ENCODE measurements around the gene PTPRN2. TPM values are rescaled to one million over a fixed set of nuclear protein-coding genes. Genes with fewer than 3 reads are reported as not detected.

Gene PTPRN2
- total RNA-seq, 2 experiments from 2014 or later, result 7.0 to 7.2 TPM

DNA sequence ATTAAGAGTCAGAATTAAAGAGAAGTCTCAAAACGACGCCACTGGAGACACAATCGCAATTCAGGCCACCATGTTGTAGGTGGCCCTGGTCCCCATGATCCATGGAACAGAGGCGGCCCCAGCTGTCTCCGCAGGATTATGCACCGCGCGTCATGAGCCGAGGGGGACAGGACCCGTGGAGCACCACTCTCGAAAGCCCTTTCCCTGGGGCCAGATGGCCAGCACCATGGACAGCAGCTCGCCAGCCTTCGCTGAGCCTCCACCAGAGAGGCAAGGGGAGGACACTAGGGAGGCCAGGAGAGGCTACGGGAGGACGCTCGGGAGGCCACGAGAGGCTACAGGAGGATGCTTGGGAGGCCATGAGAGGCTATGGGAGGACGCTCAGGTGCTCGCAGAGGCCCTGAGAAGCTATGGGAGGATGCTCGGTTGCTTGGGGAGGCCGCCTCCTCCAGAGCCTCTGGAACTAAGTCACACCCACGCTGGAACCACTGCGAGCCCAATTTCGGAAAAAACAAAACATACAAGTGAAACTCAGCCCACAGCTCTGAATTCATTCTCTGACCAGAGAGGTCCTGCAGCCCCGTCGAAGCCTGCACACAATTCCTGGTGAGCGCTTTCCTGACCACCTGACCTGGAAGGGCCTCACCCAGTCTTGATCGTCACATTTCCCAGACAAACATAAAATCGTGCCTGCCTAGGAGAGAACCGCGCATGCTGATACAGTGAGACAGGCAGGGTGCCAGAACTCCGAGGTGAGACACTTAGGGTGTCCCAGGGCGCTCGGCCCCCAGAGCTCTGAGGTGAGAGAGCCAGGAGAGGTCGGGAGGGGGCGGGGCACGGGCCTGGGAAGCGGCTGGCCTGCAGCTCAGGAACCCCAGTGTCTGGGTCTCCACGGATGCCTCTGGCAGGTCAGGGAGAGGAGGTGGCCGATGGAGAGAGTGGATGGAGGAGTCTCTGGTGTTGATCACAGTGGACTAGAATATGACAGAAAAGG is 224.4 kb downstream of the PTPRN2 start:
- H3K4me3 Mint-ChIP-seq, result no peak overlapping the region
- H3K9me3 Mint-ChIP-seq (ENCODE audit: insufficient read depth), result no peaks in the 10 kb centered on the region
- H3K36me3 Mint-ChIP-seq (ENCODE audit: low read depth), result no peaks in the 10 kb centered on the region
- H3K27ac Mint-ChIP-seq, result no peak overlapping the region
- no peaks in the 10 kb centered on the region for H3K27me3 Mint-ChIP-seq (ENCODE audit: low read depth)
- DNase-seq (no peak), ATAC-seq (no peak)
- POLR2A ChIA-PET, result no interaction called here
- H3K4me1 Mint-ChIP-seq (ENCODE audit: low read depth), result no peaks in the 10 kb centered on the region
- CTCF ChIA-PET, result no interaction called here

DNA sequence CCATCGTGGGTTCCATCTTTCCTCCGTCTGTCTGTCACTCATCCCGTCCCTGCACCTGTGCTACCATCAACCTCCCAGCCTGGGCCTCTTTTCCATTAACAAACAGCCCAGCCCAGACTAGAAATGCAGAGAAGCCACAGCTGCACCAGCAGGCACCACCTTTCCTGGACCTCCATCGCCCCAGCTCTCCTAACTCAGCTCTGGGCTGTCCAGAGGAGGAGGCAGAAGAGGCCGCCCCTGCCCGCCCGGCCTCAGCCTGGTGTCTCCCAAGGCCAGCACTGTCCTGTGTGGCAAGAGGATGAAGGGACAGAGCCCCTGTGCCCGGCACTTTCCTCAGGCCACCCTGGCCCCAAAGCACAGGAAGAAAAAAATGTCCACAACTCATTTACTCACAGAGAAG is 225.6 kb downstream of the PTPRN2 start:
- no peak overlapping the region for H3K4me3 Mint-ChIP-seq
- no peak overlapping the region for H3K27ac Mint-ChIP-seq
- no peaks in the 10 kb centered on the region for H3K9me3 Mint-ChIP-seq (ENCODE audit: insufficient read depth)
- H3K36me3 Mint-ChIP-seq (ENCODE audit: low read depth), result no peaks in the 10 kb centered on the region
- H3K27me3 Mint-ChIP-seq (ENCODE audit: low read depth), result no peaks in the 10 kb centered on the region
- no peaks in the 10 kb centered on the region for H3K4me1 Mint-ChIP-seq (ENCODE audit: low read depth)
- DNase-seq (no peak), ATAC-seq (no peak)
- ChIA-PET POLR2A (no interaction called here), CTCF (no interaction called here)

DNA sequence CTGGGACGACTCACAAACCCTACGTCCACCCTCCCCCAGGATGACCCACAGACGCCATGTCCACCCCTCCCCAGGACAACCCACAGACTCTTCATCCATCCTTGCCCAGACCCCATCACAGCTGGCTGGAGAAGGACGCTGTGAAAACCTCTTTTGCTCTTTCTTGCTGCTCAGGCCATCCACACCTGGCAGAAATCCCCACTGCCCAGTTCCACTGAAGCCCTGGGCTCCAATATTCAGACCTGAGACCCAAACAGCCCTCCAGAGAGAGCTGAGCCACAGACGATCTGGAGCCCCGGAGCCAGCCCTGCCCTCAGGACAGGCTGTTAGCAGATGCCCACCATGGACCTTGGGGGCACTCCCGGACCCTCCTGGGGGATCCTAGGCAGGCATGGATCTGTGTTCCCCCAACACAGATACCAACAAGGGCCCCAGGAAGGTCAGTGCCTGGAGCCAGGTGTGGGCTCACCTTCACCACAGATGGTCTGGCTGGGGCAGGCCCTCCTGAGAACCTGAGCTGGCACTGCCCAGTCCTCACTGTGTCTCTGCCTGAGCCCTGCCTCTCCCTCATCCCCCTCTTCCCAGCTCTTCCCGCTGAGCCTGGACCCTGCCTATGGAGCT is 226.2 kb downstream of the PTPRN2 start:
- no peaks in the 10 kb centered on the region for H3K27me3 Mint-ChIP-seq (ENCODE audit: low read depth)
- no peaks in the 10 kb centered on the region for H3K36me3 Mint-ChIP-seq (ENCODE audit: low read depth)
- DNase-seq (no peak), ATAC-seq (no peak)
- no peaks in the 10 kb centered on the region for H3K4me1 Mint-ChIP-seq (ENCODE audit: low read depth)
- H3K4me3 Mint-ChIP-seq, result no peak overlapping the region
- CTCF ChIA-PET, result no interaction called here
- no peak overlapping the region for H3K27ac Mint-ChIP-seq
- POLR2A ChIA-PET, result no interaction called here
- H3K9me3 Mint-ChIP-seq (ENCODE audit: insufficient read depth), result no peaks in the 10 kb centered on the region

DNA sequence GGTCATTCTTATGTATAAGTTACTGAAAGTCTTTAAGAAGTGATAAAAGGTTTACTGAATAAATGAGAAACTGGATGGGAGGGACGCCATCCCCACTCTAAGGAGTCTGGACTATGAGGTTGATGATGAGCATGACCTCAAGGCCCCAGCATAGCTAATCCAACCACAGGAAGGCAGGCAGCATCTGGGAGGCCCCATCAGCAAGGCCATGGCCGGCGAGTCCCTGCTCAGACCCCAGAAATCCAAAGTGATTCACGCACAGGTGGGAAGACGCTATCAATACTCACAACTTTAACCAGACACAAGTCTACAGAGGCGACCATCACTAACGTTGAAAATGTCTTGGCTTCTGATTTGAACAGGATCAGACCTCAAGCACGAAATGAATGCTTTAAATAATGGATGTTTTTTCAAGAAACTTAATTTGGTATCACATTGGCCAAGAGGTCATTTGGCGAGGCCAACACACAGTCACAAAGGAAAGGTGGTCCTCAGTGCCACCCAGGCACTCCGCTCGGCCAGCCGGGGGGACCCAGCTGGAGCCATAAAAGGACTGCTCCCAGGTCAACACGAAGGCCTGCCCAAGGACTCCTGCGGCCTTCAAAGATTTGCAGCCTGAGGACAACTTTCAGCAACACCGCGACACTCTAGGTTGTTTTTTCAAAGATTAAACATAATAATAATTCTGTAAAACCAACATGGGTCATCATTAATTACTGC is 228.5 kb downstream of the PTPRN2 start:
- Mint-ChIP-seq H3K27ac (no peak overlapping the region), H3K27me3 (ENCODE audit: low read depth) (no peaks in the 10 kb centered on the region), H3K9me3 (ENCODE audit: insufficient read depth) (peaks cover 2% of the 10 kb centered on the region), H3K4me1 (ENCODE audit: low read depth) (no peaks in the 10 kb centered on the region), H3K4me3 (no peak overlapping the region), H3K36me3 (ENCODE audit: low read depth) (no peaks in the 10 kb centered on the region)
- CTCF ChIA-PET, result no interaction called here
- DNase-seq (peak; percentile 3), ATAC-seq (no peak)
- POLR2A ChIA-PET, result no interaction called here

DNA sequence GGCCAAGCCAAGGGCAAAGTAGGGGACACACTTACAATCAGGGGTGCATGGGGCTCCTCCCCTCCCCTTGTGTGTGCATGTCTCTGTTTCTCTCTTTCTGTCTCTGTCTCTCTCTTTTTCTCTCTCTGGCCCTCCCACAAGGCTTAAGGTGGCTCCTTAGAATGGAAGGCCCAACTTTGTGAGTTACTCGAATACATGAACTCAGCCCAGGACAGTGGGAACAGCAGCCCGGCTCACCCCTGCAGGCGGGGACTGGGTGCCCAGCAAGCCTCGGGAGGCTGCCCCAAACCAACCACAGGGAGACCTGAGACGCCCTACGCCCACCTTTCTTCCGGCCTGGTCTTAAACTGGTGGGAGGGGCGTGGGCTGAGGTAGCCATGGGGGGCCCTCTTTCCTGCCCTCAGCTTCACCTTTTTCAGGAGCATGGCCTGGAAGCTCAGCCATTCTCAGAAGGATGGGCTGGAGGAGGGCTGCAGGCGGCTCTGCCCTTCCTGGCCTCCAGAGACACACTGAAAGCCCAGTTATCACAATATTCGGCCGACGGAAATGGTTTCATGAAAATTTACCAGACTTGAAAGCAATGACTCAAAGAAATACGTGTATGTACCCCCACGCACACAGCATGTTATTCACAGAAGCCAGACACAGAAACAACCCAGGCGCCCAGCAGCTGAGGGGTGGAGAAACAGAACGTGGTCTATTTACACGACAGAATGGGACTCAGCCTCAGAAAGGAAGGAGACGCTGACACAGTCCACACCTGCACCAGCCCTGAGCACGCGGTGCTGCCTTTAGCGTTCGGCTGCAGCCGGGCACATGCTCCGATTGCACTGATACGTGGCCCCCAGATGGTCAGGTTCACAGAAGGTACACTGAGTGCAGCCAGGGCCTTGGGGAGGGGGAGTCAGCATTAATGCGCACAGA is 229.5 kb downstream of the PTPRN2 start:
- no peaks in the 10 kb centered on the region for H3K36me3 Mint-ChIP-seq (ENCODE audit: low read depth)
- POLR2A ChIA-PET, result no interaction called here
- H3K9me3 Mint-ChIP-seq (ENCODE audit: insufficient read depth), result peaks cover 4% of the 10 kb centered on the region
- H3K27me3 Mint-ChIP-seq (ENCODE audit: low read depth), result no peaks in the 10 kb centered on the region
- no peak for ATAC-seq
- H3K4me3 Mint-ChIP-seq, result no peak overlapping the region
- CTCF ChIA-PET, result no interaction called here
- peak; percentile 9 for DNase-seq
- no peaks in the 10 kb centered on the region for H3K4me1 Mint-ChIP-seq (ENCODE audit: low read depth)
- H3K27ac Mint-ChIP-seq, result no peak overlapping the region

DNA sequence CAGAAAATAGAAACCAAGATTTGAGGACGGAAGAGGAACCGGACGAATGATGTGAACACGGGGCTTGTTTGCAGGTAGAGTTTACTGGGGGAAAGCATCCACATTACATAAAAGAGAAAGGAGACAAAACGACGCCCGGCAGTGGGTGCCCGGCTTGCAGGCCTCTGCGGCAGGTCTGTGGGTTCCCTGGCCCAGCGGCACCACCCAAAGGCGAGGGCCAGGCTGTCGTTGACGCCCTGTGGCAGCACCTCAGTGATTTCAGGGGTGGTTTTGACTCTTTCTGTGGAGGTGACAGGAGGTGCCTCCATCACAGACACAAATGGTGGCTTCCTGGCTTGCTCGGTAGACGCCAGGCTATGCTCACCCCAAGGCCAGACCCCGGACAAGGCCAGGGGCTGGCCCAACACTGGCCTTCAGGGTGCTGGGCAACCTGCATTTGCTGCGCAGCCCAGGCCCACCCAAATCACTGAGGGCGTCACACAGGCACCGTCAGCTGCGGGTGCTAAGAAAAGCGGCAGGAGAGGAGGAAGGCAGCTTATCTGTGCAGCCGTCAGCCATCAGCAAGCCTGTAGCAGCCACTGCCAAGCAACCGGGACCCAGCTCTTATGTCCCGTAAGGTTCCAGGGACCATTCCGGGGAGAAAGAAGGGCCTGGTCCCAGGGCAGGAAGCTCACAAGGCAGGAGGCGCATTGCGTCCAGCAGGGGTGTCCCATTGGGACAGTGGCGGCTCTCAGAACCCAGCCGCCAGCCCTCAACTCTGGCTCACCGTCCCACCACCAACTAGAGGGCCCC is 230.3 kb downstream of the PTPRN2 start:
- no peaks in the 10 kb centered on the region for H3K36me3 Mint-ChIP-seq (ENCODE audit: low read depth)
- H3K4me3 Mint-ChIP-seq, result no peak overlapping the region
- no peaks in the 10 kb centered on the region for H3K4me1 Mint-ChIP-seq (ENCODE audit: low read depth)
- H3K9me3 Mint-ChIP-seq (ENCODE audit: insufficient read depth), result peaks cover 4% of the 10 kb centered on the region
- H3K27me3 Mint-ChIP-seq (ENCODE audit: low read depth), result no peaks in the 10 kb centered on the region
- POLR2A ChIA-PET, result no interaction called here
- CTCF ChIA-PET, result no interaction called here
- ATAC-seq, result no peak
- no peak overlapping the region for H3K27ac Mint-ChIP-seq
- peak; percentile 6 for DNase-seq

DNA sequence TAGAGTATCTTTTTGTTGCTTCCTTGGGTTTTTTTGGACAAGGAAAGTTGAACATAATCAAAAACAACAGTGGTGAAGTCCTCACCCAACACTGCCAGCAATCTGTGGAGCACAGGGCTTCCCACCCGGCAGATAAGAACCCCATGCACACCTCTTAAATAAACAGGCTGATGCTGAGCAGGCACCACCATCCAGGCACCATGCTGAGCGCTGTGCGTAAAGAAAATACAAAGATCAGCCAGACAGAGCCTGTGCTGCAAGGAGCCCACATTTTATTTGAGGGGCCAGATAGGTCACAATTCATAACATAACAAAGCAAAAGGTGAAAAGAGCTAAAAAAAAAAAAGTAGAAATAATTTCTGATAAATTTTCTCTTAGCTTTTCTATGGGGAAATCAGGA is 231.2 kb downstream of the PTPRN2 start:
- Mint-ChIP-seq H3K27ac (no peak overlapping the region), H3K4me3 (no peak overlapping the region), H3K27me3 (ENCODE audit: low read depth) (no peaks in the 10 kb centered on the region), H3K4me1 (ENCODE audit: low read depth) (no peaks in the 10 kb centered on the region), H3K9me3 (ENCODE audit: insufficient read depth) (peaks cover 4% of the 10 kb centered on the region), H3K36me3 (ENCODE audit: low read depth) (no peaks in the 10 kb centered on the region)
- ChIA-PET POLR2A (no interaction called here), CTCF (no interaction called here)
- ATAC-seq (no peak), DNase-seq (no peak)

DNA sequence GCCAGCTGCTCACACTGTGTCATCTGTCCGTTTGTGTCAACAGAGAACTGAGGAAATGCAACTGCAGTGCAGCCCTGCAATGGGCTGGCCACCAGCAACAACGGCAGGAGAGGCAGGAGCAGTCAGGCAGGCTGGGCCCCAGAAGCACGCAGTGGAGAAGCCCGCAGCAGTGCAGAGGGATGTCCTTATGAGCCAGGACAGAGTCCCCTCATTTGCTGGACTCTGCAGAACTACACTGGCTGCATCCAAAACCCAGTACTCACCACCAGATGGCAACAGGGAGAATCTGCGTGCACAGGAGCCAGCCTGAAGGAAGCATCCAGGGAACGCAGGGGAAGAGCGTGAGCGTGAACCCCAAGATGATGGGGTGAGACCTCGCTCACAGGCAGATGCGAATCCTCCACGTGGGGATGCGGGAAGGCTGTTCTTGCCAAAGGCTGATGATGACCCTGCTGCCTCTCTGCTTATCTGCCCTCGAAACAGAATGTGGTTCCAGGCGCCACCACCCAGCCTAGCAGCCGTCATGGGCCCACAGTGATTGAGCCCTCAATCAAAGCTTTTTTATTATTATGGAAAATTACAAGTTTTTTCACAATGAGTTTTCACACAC is 232.1 kb downstream of the PTPRN2 start:
- H3K27me3 Mint-ChIP-seq (ENCODE audit: low read depth), result no peaks in the 10 kb centered on the region
- no peak overlapping the region for H3K4me3 Mint-ChIP-seq
- peaks cover 4% of the 10 kb centered on the region for H3K9me3 Mint-ChIP-seq (ENCODE audit: insufficient read depth)
- ChIA-PET POLR2A (no interaction called here), CTCF (no interaction called here)
- H3K36me3 Mint-ChIP-seq (ENCODE audit: low read depth), result no peaks in the 10 kb centered on the region
- DNase-seq, result peak; percentile 5
- no peak for ATAC-seq
- H3K27ac Mint-ChIP-seq, result no peak overlapping the region
- no peaks in the 10 kb centered on the region for H3K4me1 Mint-ChIP-seq (ENCODE audit: low read depth)

DNA sequence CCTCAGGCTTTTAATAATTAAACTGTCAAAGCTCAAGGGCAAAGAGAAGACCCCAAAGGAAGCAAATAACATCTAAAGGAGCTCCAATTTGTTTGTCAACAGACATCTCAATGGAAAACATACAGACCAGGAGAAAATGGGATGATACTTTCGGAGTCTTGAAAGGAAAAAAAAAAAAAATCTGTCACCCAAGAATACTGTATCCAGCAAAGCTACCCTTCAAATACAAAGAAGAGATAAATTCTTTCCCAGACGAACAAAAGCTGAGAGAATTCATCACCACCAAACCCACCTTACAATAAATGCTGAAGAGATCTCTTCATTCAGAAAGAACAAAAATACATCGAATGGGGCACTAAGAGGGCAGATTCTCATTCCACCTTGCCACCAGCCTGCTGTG is 232.8 kb downstream of the PTPRN2 start:
- no peaks in the 10 kb centered on the region for H3K36me3 Mint-ChIP-seq (ENCODE audit: low read depth)
- H3K27ac Mint-ChIP-seq, result no peak overlapping the region
- POLR2A ChIA-PET, result no interaction called here
- peaks cover 4% of the 10 kb centered on the region for H3K9me3 Mint-ChIP-seq (ENCODE audit: insufficient read depth)
- CTCF ChIA-PET, result interaction anchor here (0.9 to 1.9 kb wide), 4 partner anchors 36 to 1385 kb away, joined by 3 to 4 read pairs (median 3); no protein-coding TSS in a partner anchor
- DNase-seq (no peak), ATAC-seq (no peak)
- no peak overlapping the region for H3K4me3 Mint-ChIP-seq
- no peaks in the 10 kb centered on the region for H3K4me1 Mint-ChIP-seq (ENCODE audit: low read depth)
- no peaks in the 10 kb centered on the region for H3K27me3 Mint-ChIP-seq (ENCODE audit: low read depth)

DNA sequence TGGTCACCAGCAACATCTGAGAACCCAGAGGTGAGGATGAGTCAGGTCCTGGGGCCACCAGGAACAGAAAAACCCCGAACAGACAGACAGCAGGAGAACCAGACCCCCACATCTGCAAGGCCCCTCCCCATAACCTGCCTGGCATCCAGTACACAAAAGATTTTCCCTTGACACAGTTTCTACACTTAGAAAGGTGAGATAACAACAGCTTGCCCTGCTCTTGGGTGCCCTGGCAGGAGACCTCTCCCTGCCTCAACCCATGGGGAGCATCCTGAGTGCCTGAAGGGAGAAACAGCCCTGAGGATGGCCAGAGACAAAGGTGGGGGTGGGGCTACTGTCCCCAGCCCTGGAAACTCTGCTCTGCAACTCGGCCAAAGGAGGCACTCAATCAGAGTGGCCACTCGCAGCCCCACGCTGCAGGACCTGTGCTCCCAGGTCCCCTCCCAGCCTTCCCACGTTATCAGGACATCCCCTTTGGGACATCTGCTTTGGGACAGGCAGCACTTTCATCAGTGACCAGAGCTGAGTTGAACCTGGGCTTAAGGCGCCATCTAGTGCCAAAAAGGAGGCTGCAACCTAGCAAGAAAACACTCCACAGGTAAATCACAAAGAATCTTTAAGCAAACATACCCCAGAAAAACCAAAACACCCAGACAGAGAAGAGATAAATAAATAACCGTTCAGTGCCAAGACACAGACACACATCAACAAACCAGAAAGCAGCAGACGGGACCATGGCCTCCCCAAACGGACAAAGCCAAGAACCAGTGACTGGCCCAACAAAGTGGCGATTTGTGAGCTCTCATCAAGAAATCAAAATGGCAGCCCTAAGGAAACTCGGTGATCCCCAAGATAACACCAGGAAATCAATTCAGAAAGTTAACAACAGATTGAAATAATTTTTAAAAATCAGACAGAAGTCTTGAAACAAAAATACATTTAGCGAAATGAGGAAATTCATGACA is 233.7 kb downstream of the PTPRN2 start:
- ChIA-PET CTCF (interaction anchor here (0.9 to 1.9 kb wide), 4 partner anchors 37 to 1384 kb away, joined by 3 to 4 read pairs (median 3); no protein-coding TSS in a partner anchor), POLR2A (no interaction called here)
- Mint-ChIP-seq H3K27ac (no peak overlapping the region), H3K4me1 (ENCODE audit: low read depth) (no peaks in the 10 kb centered on the region), H3K4me3 (no peak overlapping the region), H3K9me3 (ENCODE audit: insufficient read depth) (peaks cover 4% of the 10 kb centered on the region), H3K27me3 (ENCODE audit: low read depth) (no peaks in the 10 kb centered on the region), H3K36me3 (ENCODE audit: low read depth) (no peaks in the 10 kb centered on the region)
- peak; percentile 39 for DNase-seq
- ATAC-seq, result no peak

All from activated CD8-positive, alpha-beta T cell treated with anti-CD3 and anti-CD28 coated beads, Interleukin-2, amount 10 ng/mL, durations not matched to agents 7 days and 5 days (primary cell).